Ishikawa (cell line): ENCODE results near the gene CD47.
A peak's percentile ranks its signal among the peaks of the same experiment; 100 is the strongest.

Experiments
- CEBPB ChIP-seq: IDR thresholded peaks from 2 replicates; pipeline ENCODE4 v1.6.1; 2012
- CREB1 ChIP-seq: IDR thresholded peaks from 2 replicates; pipeline ENCODE4 v1.6.1; 2012; ENCODE audit warnings: low read depth
- EGR1 ChIP-seq: IDR thresholded peaks from 2 replicates; pipeline ENCODE4 v1.6.1; 2012
- EP300 ChIP-seq: IDR thresholded peaks from 2 replicates; pipeline ENCODE4 v1.6.1; 2012; ENCODE audit warnings: borderline replicate concordance
- FOXM1 ChIP-seq: IDR thresholded peaks from 2 replicates; pipeline ENCODE4 v1.6.1; 2012; ENCODE audit warnings: low read depth, borderline replicate concordance
- NFIC ChIP-seq: IDR thresholded peaks from 2 replicates; pipeline ENCODE4 v1.6.1; 2012
- RAD21 ChIP-seq: IDR thresholded peaks from 2 replicates; pipeline ENCODE4 v1.6.1; 2012; ENCODE audit warnings: low read depth
- TAF1 ChIP-seq: IDR thresholded peaks from 2 replicates; pipeline ENCODE4 v1.6.1; 2012; ENCODE audit warnings: low read depth, mild to moderate bottlenecking
- TCF12 ChIP-seq: IDR thresholded peaks from 2 replicates; pipeline ENCODE4 v1.6.1; 2012; ENCODE audit warnings: low read depth
- TEAD4 ChIP-seq: IDR thresholded peaks from 2 replicates; pipeline ENCODE4 v1.6.1; 2012
- USF1 ChIP-seq: IDR thresholded peaks from 2 replicates; pipeline ENCODE4 v1.6.1; 2012
- YY1 ChIP-seq: IDR thresholded peaks from 2 replicates; pipeline ENCODE4 v1.6.1; 2012; ENCODE audit warnings: low read depth
- ZBTB7A ChIP-seq: IDR thresholded peaks from 2 replicates; pipeline ENCODE4 v1.6.1; 2012; ENCODE audit warnings: low read depth
- TF ChIP-seq, protein P1 (sequence below): IDR thresholded peaks from 2 replicates; pipeline ENCODE4 v1.6.1; 2012; ENCODE audit warnings: low read depth, mild to moderate bottlenecking
- TF ChIP-seq, protein P2 (sequence below): IDR thresholded peaks from 2 replicates; pipeline ENCODE4 v1.6.1; 2012

The CD47 gene

DNA sequence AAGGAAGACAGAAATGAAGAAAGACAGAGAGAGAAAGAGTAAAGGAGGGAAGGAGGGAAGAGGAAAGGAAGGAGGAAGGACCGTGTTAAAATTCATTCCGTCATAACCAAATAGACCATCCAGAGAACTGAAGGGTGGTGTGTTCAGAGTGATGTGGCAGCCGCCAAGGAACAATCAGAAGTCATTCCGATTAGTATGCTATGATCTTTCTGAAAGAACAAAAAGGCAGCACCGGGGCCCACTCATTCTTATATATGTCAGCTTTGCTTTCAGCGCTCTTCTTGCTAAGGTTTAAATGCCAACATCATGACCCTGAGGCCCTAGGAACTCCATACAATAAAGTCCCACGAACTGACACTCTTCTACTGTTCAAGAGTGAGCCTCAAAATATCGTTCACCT lies 78.5 kb downstream of the CD47 start:
- TF ChIP-seq FOXM1 = no peak
- TF ChIP-seq, protein P1, sequence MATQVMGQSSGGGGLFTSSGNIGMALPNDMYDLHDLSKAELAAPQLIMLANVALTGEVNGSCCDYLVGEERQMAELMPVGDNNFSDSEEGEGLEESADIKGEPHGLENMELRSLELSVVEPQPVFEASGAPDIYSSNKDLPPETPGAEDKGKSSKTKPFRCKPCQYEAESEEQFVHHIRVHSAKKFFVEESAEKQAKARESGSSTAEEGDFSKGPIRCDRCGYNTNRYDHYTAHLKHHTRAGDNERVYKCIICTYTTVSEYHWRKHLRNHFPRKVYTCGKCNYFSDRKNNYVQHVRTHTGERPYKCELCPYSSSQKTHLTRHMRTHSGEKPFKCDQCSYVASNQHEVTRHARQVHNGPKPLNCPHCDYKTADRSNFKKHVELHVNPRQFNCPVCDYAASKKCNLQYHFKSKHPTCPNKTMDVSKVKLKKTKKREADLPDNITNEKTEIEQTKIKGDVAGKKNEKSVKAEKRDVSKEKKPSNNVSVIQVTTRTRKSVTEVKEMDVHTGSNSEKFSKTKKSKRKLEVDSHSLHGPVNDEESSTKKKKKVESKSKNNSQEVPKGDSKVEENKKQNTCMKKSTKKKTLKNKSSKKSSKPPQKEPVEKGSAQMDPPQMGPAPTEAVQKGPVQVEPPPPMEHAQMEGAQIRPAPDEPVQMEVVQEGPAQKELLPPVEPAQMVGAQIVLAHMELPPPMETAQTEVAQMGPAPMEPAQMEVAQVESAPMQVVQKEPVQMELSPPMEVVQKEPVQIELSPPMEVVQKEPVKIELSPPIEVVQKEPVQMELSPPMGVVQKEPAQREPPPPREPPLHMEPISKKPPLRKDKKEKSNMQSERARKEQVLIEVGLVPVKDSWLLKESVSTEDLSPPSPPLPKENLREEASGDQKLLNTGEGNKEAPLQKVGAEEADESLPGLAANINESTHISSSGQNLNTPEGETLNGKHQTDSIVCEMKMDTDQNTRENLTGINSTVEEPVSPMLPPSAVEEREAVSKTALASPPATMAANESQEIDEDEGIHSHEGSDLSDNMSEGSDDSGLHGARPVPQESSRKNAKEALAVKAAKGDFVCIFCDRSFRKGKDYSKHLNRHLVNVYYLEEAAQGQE = no peak

GRCh38 chr3:108011616-108012015 lies 79.2 kb downstream of the CD47 start:
- TF ChIP-seq ZBTB7A (no peak), YY1 (no peak), RAD21 (no peak), USF1 (0 out of 2 replicates have a peak, but pooled peaks have one; percentile 14), EGR1 (no peak), TAF1 (no peak), TEAD4 (no peak), FOXM1 (no peak), CEBPB (no peak), NFIC (no peak), TCF12 (no peak), CREB1 (no peak), EP300 (no peak)
- TF ChIP-seq, protein P1 = no peak
- TF ChIP-seq, protein P2, sequence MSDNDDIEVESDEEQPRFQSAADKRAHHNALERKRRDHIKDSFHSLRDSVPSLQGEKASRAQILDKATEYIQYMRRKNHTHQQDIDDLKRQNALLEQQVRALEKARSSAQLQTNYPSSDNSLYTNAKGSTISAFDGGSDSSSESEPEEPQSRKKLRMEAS = peak; percentile 39; the same call in 1 of the 2 replicates

GRCh38 chr3:108008931-108009639 lies 81.7 kb downstream of the CD47 start:
- TF ChIP-seq TEAD4 = no peak
- TF ChIP-seq FOXM1 = no peak
- TF ChIP-seq CREB1 = no peak
- TF ChIP-seq, protein P1 = no peak
- TF ChIP-seq CEBPB = no peak

DNA sequence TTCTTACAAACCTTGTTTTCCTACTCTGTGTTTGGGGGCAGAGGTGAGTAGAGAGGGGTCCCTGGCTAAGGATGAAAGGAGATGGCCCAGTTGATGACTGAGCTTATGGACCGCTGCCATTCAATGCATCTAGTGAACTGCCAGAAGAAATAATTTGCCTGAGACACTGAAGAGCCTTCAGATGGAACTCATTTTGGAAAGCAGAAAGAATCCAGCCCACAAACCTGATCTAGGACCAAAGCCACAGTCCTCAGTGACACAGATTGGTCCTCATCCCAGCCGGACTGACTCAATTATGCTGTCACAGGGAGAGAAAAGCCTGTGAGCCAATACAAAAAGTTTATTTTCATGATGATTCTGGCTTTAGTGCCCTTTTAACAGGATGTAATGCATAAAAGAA lies 82.7 kb downstream of the CD47 start:
- TF ChIP-seq ZBTB7A (no peak), EP300 (no peak), TEAD4 (no peak), NFIC (no peak)
- TF ChIP-seq, protein P1 = no peak
